ENCODE data around the gene PLA2G4B.

Gene PLA2G4B

GRCh38 chr15:41892621-41893421 is 54.2 kb downstream of the PLA2G4B start:
- no peaks in the 10 kb centered on the region for H3K36me3 ChIP-seq (ENCODE audit: control insufficient read depth in 1 of 2, insufficient read depth in 2 of 2, low read length in 2 of 2)
- H3K4me3 ChIP-seq (ENCODE audit: low read depth in 1 of 2, low read length in 2 of 2), result no peak overlapping the region
- no peak overlapping the region for H3K27ac ChIP-seq (ENCODE audit: low read depth, low read length)
- no peaks in the 10 kb centered on the region for H3K9me3 ChIP-seq (ENCODE audit: control insufficient read depth in 1 of 2, low read length in 2 of 2)
- H3K27me3 ChIP-seq (ENCODE audit: control insufficient read depth in 1 of 2, insufficient read depth in 2 of 2, low read length in 2 of 2), result no peaks in the 10 kb centered on the region
- H3K4me1 ChIP-seq (ENCODE audit: control insufficient read depth in 1 of 2, insufficient read depth in 2 of 2, low read length in 2 of 2), result peaks cover 0 to 22% of the 10 kb centered on the region in 2 donors
- no peak overlapping the region for H3K9ac ChIP-seq (ENCODE audit: low read depth in 1 of 2, low read length in 2 of 2)

DNA sequence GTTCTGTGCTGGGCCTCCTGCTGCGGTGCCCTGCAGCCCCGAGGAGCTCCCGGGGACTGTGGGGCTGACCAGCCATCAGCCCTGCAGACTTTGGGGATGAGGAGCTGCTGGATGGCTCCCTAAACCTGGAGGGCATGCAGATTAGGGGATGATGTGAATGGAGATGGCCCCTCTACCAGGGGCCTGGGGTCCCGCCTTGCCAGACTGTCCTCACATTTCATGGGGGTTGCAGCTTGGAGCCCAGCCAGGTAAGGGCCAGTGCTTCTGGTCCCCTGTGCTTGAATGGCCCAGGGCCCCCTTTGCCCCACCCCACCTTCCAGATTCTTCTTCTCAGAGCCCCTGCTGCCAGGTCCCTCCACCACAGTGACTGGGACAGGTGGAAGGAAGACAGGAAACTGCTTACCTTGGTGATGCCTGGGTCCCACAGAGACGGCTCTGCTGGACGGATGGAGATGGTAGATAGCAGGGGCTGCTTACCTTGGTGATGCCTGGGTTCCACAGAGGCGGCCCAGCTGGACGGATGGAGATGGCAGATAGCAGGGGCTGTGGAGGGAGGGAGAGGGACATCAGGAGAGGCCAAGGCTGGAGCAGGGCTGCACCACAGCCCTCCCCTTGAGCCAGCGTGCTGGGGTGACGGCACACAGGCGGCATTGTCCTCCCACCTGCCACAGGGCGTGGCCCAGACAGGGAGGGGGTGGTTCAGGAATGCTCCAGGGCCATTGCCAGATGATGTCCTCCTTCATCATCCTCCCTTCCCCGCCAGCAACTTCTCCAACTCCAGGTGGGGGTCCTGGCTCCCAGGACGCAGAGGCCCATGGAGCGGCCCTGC is 55.0 kb downstream of the PLA2G4B start, which contains the start of gene SPTBN5:
Gene SPTBN5, minus strand, starts transcription at position 632 of the 829 bp plus-strand sequence. Its CDS starts 556 bp downstream, at position 76.
- H3K4me1 ChIP-seq (ENCODE audit: control insufficient read depth in 1 of 2, insufficient read depth in 2 of 2, low read length in 2 of 2), result peaks cover 0 to 22% of the 10 kb centered on the region in 2 donors
- H3K9me3 ChIP-seq (ENCODE audit: control insufficient read depth in 1 of 2, low read length in 2 of 2), result no peaks in the 10 kb centered on the region
- H3K36me3 ChIP-seq (ENCODE audit: control insufficient read depth in 1 of 2, insufficient read depth in 2 of 2, low read length in 2 of 2), result no peaks in the 10 kb centered on the region
- H3K9ac ChIP-seq (ENCODE audit: low read depth in 1 of 2, low read length in 2 of 2), result peak within 1 kb of the TSS in 1 of 2 donors; percentile 11
- no peaks in the 10 kb centered on the region for H3K27me3 ChIP-seq (ENCODE audit: control insufficient read depth in 1 of 2, insufficient read depth in 2 of 2, low read length in 2 of 2)
- peak within 1 kb of the TSS; percentile 15 to 43 for H3K4me3 ChIP-seq (ENCODE audit: low read depth in 1 of 2, low read length in 2 of 2)
- no peak within 1 kb of the TSS for H3K27ac ChIP-seq (ENCODE audit: low read depth, low read length)

GRCh38 chr15:41894251-41894790 is 55.7 kb downstream of the PLA2G4B start:
- no peaks in the 10 kb centered on the region for H3K27me3 ChIP-seq (ENCODE audit: control insufficient read depth in 1 of 2, insufficient read depth in 2 of 2, low read length in 2 of 2)
- H3K9ac ChIP-seq (ENCODE audit: low read depth in 1 of 2, low read length in 2 of 2), result peak overlapping the region in 1 of 2 donors; percentile 11
- peak overlapping the region; percentile 15 to 43 for H3K4me3 ChIP-seq (ENCODE audit: low read depth in 1 of 2, low read length in 2 of 2)
- H3K9me3 ChIP-seq (ENCODE audit: control insufficient read depth in 1 of 2, low read length in 2 of 2), result no peaks in the 10 kb centered on the region
- H3K36me3 ChIP-seq (ENCODE audit: control insufficient read depth in 1 of 2, insufficient read depth in 2 of 2, low read length in 2 of 2), result no peaks in the 10 kb centered on the region
- no peak overlapping the region for H3K27ac ChIP-seq (ENCODE audit: low read depth, low read length)
- H3K4me1 ChIP-seq (ENCODE audit: control insufficient read depth in 1 of 2, insufficient read depth in 2 of 2, low read length in 2 of 2), result peaks cover 0 to 22% of the 10 kb centered on the region in 2 donors

DNA sequence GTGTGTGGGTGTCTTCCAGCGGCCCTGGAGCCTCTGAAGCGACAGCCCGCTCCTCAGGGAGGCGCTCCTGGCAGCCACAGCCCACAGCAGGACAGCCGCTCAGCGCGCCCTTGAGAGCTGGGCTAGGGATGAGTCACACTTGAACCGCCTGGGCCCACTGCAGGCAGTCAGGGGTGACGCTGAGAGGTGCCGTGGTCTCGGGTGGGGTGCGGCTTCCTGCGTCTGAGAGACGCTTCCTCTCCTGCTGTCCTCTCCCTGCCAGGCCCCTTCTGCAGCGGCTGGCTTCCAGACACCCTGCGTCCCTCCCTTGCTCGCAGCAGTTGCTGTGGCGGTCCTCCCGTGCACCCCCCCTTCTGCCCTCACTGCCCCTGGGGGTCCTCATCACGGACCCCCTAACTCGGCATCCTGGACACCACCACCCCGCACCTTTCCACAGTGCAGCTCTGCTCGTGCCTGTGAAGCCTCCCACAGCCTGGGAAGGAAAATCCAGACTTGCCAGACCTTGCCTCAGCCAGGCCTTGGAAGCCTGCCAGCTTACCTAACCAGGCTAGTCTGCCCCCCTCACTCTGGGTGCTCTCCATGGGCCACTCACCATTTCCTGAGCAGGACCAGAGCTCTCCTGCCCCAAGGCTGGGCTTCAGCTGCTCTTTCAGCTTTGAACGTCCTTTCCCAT is 56.3 kb downstream of the PLA2G4B start:
- H3K9ac ChIP-seq (ENCODE audit: low read depth in 1 of 2, low read length in 2 of 2), result peak overlapping the region in 1 of 2 donors; percentile 11
- H3K27me3 ChIP-seq (ENCODE audit: control insufficient read depth in 1 of 2, insufficient read depth in 2 of 2, low read length in 2 of 2), result no peaks in the 10 kb centered on the region
- no peaks in the 10 kb centered on the region for H3K36me3 ChIP-seq (ENCODE audit: control insufficient read depth in 1 of 2, insufficient read depth in 2 of 2, low read length in 2 of 2)
- no peaks in the 10 kb centered on the region for H3K9me3 ChIP-seq (ENCODE audit: control insufficient read depth in 1 of 2, low read length in 2 of 2)
- H3K27ac ChIP-seq (ENCODE audit: low read depth, low read length), result no peak overlapping the region
- H3K4me1 ChIP-seq (ENCODE audit: control insufficient read depth in 1 of 2, insufficient read depth in 2 of 2, low read length in 2 of 2), result peaks cover 0 to 22% of the 10 kb centered on the region in 2 donors
- H3K4me3 ChIP-seq (ENCODE audit: low read depth in 1 of 2, low read length in 2 of 2), result peak overlapping the region in 1 of 2 donors; percentile 43

DNA sequence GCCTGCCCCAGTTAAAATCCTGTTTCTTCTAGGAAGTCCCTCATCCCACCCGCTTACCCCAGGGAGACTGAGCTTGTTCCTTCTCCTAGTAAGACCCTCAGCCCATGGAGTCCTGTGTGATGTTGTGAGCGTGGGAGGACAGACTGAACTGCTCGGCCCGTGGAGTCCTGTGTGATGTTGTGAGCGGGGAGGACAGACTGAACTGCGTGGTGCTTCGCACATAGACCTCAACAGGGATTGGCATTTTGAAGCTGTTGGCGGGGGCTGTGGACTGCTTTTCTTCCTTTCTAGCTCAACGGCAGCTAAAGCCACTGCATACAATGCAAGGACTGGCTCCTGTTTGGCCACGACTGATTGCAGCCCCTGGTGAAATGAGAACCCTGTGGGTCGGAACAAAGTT is 56.8 kb downstream of the PLA2G4B start:
- Histone ChIP-seq H3K9ac (ENCODE audit: low read depth in 1 of 2, low read length in 2 of 2) (no peak overlapping the region), H3K27ac (ENCODE audit: low read depth, low read length) (no peak overlapping the region), H3K36me3 (ENCODE audit: control insufficient read depth in 1 of 2, insufficient read depth in 2 of 2, low read length in 2 of 2) (peaks cover 0 to under 1% of the 10 kb centered on the region in 2 donors), H3K27me3 (ENCODE audit: control insufficient read depth in 1 of 2, insufficient read depth in 2 of 2, low read length in 2 of 2) (no peaks in the 10 kb centered on the region), H3K9me3 (ENCODE audit: control insufficient read depth in 1 of 2, low read length in 2 of 2) (no peaks in the 10 kb centered on the region), H3K4me1 (ENCODE audit: control insufficient read depth in 1 of 2, insufficient read depth in 2 of 2, low read length in 2 of 2) (peaks cover 0 to 22% of the 10 kb centered on the region in 2 donors), H3K4me3 (ENCODE audit: low read depth in 1 of 2, low read length in 2 of 2) (no peak overlapping the region)

DNA sequence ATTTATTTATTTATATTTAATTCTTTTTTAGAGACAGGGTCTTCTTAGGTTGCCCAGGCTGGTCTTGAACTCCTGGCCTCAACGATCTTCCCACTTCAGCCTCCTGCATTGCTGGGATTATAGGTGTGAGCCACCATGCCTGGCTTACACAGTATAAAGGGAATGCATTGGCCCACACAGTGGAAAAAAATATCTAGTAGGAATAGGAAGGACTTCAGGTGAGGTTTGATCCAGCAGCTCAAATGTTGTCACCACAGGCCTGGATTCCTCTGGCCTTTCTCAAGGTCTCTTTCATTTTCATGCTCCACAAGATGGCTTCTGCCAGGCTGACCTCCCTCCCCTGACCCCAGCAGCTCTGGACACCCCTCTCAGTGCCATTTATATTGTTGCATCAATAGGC is 57.3 kb downstream of the PLA2G4B start:
- no peaks in the 10 kb centered on the region for H3K27me3 ChIP-seq (ENCODE audit: control insufficient read depth in 1 of 2, insufficient read depth in 2 of 2, low read length in 2 of 2)
- H3K9me3 ChIP-seq (ENCODE audit: control insufficient read depth in 1 of 2, low read length in 2 of 2), result no peaks in the 10 kb centered on the region
- H3K4me3 ChIP-seq (ENCODE audit: low read depth in 1 of 2, low read length in 2 of 2), result no peak overlapping the region
- peaks cover 0 to 22% of the 10 kb centered on the region in 2 donors for H3K4me1 ChIP-seq (ENCODE audit: control insufficient read depth in 1 of 2, insufficient read depth in 2 of 2, low read length in 2 of 2)
- peaks cover 0 to 5% of the 10 kb centered on the region in 2 donors for H3K36me3 ChIP-seq (ENCODE audit: control insufficient read depth in 1 of 2, insufficient read depth in 2 of 2, low read length in 2 of 2)
- no peak overlapping the region for H3K9ac ChIP-seq (ENCODE audit: low read depth in 1 of 2, low read length in 2 of 2)
- H3K27ac ChIP-seq (ENCODE audit: low read depth, low read length), result no peak overlapping the region

- Histone ChIP-seq H3K27ac (ENCODE audit: low read depth, low read length) (no peak overlapping the region), H3K4me3 (ENCODE audit: low read depth in 1 of 2, low read length in 2 of 2) (no peak overlapping the region), H3K9me3 (ENCODE audit: control insufficient read depth in 1 of 2, low read length in 2 of 2) (no peaks in the 10 kb centered on the region), H3K27me3 (ENCODE audit: control insufficient read depth in 1 of 2, insufficient read depth in 2 of 2, low read length in 2 of 2) (no peaks in the 10 kb centered on the region), H3K36me3 (ENCODE audit: control insufficient read depth in 1 of 2, insufficient read depth in 2 of 2, low read length in 2 of 2) (peaks cover 0 to 11% of the 10 kb centered on the region in 2 donors), H3K9ac (ENCODE audit: low read depth in 1 of 2, low read length in 2 of 2) (no peak overlapping the region), H3K4me1 (ENCODE audit: control insufficient read depth in 1 of 2, insufficient read depth in 2 of 2, low read length in 2 of 2) (peaks cover 0 to 22% of the 10 kb centered on the region in 2 donors)
These were observed 57.9 kb downstream of the PLA2G4B start for GRCh38 chr15:41896566-41896965.

DNA sequence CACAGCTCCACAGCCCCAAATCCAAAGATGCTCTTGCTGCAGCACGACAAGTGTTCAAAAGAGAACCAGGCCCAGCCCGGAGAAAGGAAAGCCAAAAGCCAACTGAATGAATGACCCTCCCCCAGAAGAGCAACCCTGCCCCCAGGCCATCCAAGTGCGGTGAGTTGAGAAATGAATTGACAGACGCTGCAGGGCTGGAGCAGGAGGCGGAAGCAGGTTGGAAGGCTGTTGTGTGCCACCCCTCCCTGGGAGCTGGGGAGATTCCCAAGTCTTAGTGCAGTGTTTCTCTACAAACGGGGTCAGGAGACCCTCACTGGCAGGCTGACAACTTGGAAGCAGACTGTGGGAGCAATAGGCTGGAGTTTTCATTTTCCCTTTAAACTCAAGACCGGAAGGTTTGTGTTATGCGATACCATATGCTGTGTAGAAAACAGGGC is 58.7 kb downstream of the PLA2G4B start:
- no peak overlapping the region for H3K9ac ChIP-seq (ENCODE audit: low read depth in 1 of 2, low read length in 2 of 2)
- no peak overlapping the region for H3K4me3 ChIP-seq (ENCODE audit: low read depth in 1 of 2, low read length in 2 of 2)
- peaks cover 0 to 22% of the 10 kb centered on the region in 2 donors for H3K4me1 ChIP-seq (ENCODE audit: control insufficient read depth in 1 of 2, insufficient read depth in 2 of 2, low read length in 2 of 2)
- peaks cover 0 to 11% of the 10 kb centered on the region in 2 donors for H3K36me3 ChIP-seq (ENCODE audit: control insufficient read depth in 1 of 2, insufficient read depth in 2 of 2, low read length in 2 of 2)
- no peaks in the 10 kb centered on the region for H3K9me3 ChIP-seq (ENCODE audit: control insufficient read depth in 1 of 2, low read length in 2 of 2)
- no peaks in the 10 kb centered on the region for H3K27me3 ChIP-seq (ENCODE audit: control insufficient read depth in 1 of 2, insufficient read depth in 2 of 2, low read length in 2 of 2)
- no peak overlapping the region for H3K27ac ChIP-seq (ENCODE audit: low read depth, low read length)

Data from duodenal mucosa (tissue), 2 donors.